ENCODE results near the gene GRM1. TPM values are rescaled to one million over a fixed set of nuclear protein-coding genes. Genes with fewer than 3 reads are reported as not detected.

The GRM1 gene
- total and polyA plus RNA-seq, 2 donors (not counting 1 experiment from before 2014, with no cell fraction given), result not detected

GRCh38 chr6:146092961-146093686 lies 64.3 kb downstream of the GRM1 start:
- WGBS (ENCODE audit: insufficient coverage), result 64% methylated on average over 1 of the region's 3 CpGs
- Histone ChIP-seq H3K27me3 (replicated peaks in 1 of 4; ENCODE audit: control extremely low read depth in 1 of 4, control insufficient read depth in 3 of 4, insufficient read depth in 4 of 4, low read length in 3 of 4) (no peaks in the 10 kb centered on the region), H3K4me3 (ENCODE audit: control extremely low read depth in 1 of 5, extremely low read depth in 1 of 5, insufficient read depth in 1 of 5, low read depth in 2 of 5, low read length in 4 of 5) (no peak overlapping the region), H2AFZ (ENCODE audit: insufficient read depth, low read depth, low read length, poor library complexity, severe bottlenecking) (no peak overlapping the region), H4K20me1 (ENCODE audit: control insufficient read depth, insufficient read depth, low read length, poor library complexity, severe bottlenecking) (no peaks in the 10 kb centered on the region), H3K4me1 (ENCODE audit: control insufficient read depth in 2 of 2, insufficient read depth in 2 of 2, low read length in 2 of 2) (no peaks in the 10 kb centered on the region), H3K4me2 (replicated peaks; ENCODE audit: low read depth, low read length, poor library complexity, severe bottlenecking) (no peak overlapping the region), H3K36me3 (replicated peaks in 1 of 2; ENCODE audit: control extremely low read depth in 1 of 2, control insufficient read depth in 1 of 2, extremely low read depth in 1 of 2, insufficient read depth in 2 of 2, low read length in 1 of 2) (no peaks in the 10 kb centered on the region), H3K9ac (ENCODE audit: low read length) (no peak overlapping the region), H3K79me2 (ENCODE audit: control insufficient read depth, insufficient read depth, low read length) (no peaks in the 10 kb centered on the region), H3K27ac (ENCODE audit: low read length in 2 of 2) (no peak overlapping the region), H3K9me3 (ENCODE audit: control extremely low read depth in 1 of 3, control insufficient read depth in 2 of 3, insufficient read depth in 1 of 3, low read length in 2 of 3) (no peaks in the 10 kb centered on the region)
- DNase-seq (no peak), ATAC-seq (ENCODE audit: low read depth) (no peak)
- Mint-ChIP-seq H3K9me3 (ENCODE audit: insufficient read depth) (no peaks in the 10 kb centered on the region), H3K27me3 (no peaks in the 10 kb centered on the region), H3K27ac (no peak overlapping the region), H3K4me3 (no peak overlapping the region), H3K4me1 (no peaks in the 10 kb centered on the region)
- CTCF ChIA-PET, result no interaction called here
- POLR2A ChIA-PET, result no interaction called here
- TF ChIP-seq EZH2 (IDR thresholded peaks at IDR 0.05; ENCODE audit: borderline replicate concordance, insufficient read depth, low read depth, low read length, poor library complexity, severe bottlenecking) (no peak), CTCF (IDR thresholded peaks at IDR 0.05) (no peak)
- intact Hi-C loops (cut with micrococcal nuclease), result no loop called here

- Histone ChIP-seq H3K27me3 (replicated peaks in 1 of 4; ENCODE audit: control extremely low read depth in 1 of 4, control insufficient read depth in 3 of 4, insufficient read depth in 4 of 4, low read length in 3 of 4) (no peaks in the 10 kb centered on the region), H3K36me3 (replicated peaks in 1 of 2; ENCODE audit: control extremely low read depth in 1 of 2, control insufficient read depth in 1 of 2, extremely low read depth in 1 of 2, insufficient read depth in 2 of 2, low read length in 1 of 2) (no peaks in the 10 kb centered on the region), H4K20me1 (ENCODE audit: control insufficient read depth, insufficient read depth, low read length, poor library complexity, severe bottlenecking) (no peaks in the 10 kb centered on the region), H3K4me1 (ENCODE audit: control insufficient read depth in 2 of 2, insufficient read depth in 2 of 2, low read length in 2 of 2) (no peaks in the 10 kb centered on the region), H3K27ac (ENCODE audit: low read length in 2 of 2) (no peak overlapping the region), H2AFZ (ENCODE audit: insufficient read depth, low read depth, low read length, poor library complexity, severe bottlenecking) (no peak overlapping the region), H3K79me2 (ENCODE audit: control insufficient read depth, insufficient read depth, low read length) (no peaks in the 10 kb centered on the region), H3K9me3 (ENCODE audit: control extremely low read depth in 1 of 3, control insufficient read depth in 2 of 3, insufficient read depth in 1 of 3, low read length in 2 of 3) (no peaks in the 10 kb centered on the region), H3K4me2 (replicated peaks; ENCODE audit: low read depth, low read length, poor library complexity, severe bottlenecking) (no peak overlapping the region), H3K9ac (ENCODE audit: low read length) (no peak overlapping the region), H3K4me3 (ENCODE audit: control extremely low read depth in 1 of 5, extremely low read depth in 1 of 5, insufficient read depth in 1 of 5, low read depth in 2 of 5, low read length in 4 of 5) (no peak overlapping the region)
- H3K27me3 Mint-ChIP-seq, result no peaks in the 10 kb centered on the region
- no peaks in the 10 kb centered on the region for H3K4me1 Mint-ChIP-seq
- whole genome bisulfite sequencing (ENCODE audit: insufficient coverage), result no CpG with 5 or more reads among the region's 2 CpGs
- ATAC-seq (ENCODE audit: low read depth) (no peak), DNase-seq (no peak)
- ChIA-PET CTCF (no interaction called here), POLR2A (no interaction called here)
- no peaks in the 10 kb centered on the region for H3K9me3 Mint-ChIP-seq (ENCODE audit: insufficient read depth)
- H3K4me3 Mint-ChIP-seq, result no peak overlapping the region
- H3K27ac Mint-ChIP-seq, result no peak overlapping the region
- intact Hi-C loops (cut with micrococcal nuclease), result no loop called here
- TF ChIP-seq CTCF (IDR thresholded peaks at IDR 0.05) (no peak), EZH2 (IDR thresholded peaks at IDR 0.05; ENCODE audit: borderline replicate concordance, insufficient read depth, low read depth, low read length, poor library complexity, severe bottlenecking) (no peak)
Measured at GRCh38 chr6:146095481-146095880, 66.6 kb downstream of the GRM1 start.

Measured in B cell (primary cell).